HG02870 (cell line): ENCODE measurements around the gene C13orf46.
"Not testable (repeated sequence)": the region's sequence is repeated elsewhere in the genome, so short reads cannot be mapped to it uniquely, and the experiment has no call there.

Experiments
- ATAC-seq: cut with Tn5 transposase; IDR thresholded peaks from one replicate; pipeline ENCODE4 v1.9.1; 2021; ENCODE audit warnings: mild to moderate bottlenecking, moderate library complexity; ENCODE audit not compliant: unreplicated experiment

The C13orf46 gene

GRCh38 chr13:113926951-113927660 lies 46.8 kb downstream of the C13orf46 start:
- no peak for ATAC-seq

- no peak for ATAC-seq
Measured at GRCh38 chr13:113926301-113926761, 47.5 kb downstream of the C13orf46 start.

DNA sequence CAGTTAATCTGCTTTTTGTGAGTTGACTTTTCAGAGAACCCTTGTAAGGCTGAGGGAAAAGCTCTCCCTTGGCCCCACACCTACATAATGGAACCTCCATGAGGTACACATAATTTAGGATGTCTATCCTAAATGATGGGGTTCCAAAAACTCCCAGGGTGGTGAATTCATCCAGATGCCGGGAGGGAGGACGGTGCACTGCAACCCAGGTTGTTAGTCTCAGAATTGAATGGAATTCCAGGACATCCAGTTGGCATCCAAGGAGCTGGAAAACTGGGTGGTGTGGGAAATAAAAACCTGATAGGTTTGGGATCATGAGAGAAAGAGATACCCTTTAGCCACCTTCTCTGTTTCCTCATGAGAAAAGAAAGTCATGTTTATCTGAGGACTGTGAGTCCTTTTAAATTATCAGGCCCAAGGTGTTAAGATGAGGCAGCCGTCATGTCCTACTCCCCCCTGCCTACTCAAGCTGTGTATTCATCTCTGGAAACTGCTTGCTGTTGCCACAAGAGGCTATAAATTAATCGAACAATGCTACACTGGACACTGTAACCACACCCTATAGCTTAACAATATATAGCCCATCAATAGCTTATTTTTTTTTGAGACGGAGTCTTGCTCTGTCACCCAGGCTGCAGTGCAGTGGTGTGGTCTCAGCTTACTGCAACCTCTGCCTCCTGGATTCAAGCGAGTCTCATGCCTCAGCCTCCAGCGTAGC lies 49.5 kb downstream of the C13orf46 start:
- no peak for ATAC-seq

GRCh38 chr13:113923376-113924063 lies 50.4 kb downstream of the C13orf46 start:
- ATAC-seq, result no peak

GRCh38 chr13:113922412-113923118 lies 51.3 kb downstream of the C13orf46 start:
- ATAC-seq, result no peak

DNA sequence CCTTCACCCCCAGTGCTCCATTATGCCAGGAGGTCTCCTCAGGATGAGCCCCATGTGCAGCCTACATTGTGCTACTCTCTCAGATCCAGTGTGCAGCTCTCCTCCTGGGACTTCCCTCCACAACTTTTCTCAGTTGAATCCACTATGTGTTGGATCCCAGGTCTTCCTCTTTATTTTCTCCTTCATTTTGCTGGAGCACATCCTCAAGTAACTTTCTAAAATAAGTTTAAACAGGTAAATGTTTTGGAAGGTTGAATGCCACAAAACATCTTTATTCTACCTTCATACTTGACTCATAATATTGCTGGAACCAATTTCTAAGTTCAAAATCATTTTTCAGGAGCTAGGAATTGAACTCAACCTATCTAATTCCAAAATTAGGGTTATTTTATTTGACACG lies 52.1 kb downstream of the C13orf46 start:
- no peak for ATAC-seq

- ATAC-seq, result no peak
Measured at GRCh38 chr13:113920606-113921286, 53.1 kb downstream of the C13orf46 start.

DNA sequence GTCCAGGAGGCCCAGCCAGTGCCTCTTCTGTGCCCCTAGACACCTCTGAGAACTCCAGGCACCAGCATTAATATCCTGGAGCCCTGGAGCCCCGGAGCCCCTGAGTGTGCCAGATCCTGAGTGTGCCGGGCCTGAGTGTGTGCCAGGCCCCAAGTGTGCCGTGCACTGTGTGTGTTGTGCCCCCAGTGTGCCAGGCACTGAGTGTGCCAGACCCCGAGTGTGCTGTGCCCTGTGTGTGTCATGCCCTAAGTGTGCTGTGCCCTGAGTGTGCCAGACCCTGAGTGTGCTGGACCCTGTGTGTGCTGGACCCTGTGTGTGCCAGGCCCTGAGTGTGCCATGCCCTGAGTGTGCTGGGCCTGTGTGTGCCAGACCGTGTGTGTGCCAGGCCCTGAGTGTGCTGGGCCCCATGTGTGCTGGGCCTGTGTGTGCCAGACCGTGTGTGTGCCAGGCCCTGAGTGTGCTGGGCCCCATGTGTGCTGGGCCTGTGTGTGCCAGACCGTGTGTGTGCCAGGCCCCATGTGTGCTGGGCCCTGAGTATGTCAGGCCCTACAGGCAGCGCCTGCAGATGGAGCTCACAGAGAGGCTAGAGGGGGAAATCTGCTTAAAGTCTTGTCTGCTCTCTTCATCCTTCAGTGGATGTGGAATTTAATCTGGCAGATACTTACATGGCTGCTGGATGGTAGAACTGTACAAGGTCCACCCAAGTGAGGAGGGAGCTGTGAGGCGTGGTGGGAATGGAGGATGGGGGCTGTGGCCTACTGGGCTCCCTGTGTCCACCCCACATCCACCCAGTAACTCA lies 53.9 kb downstream of the C13orf46 start:
- no peak for ATAC-seq

- no peak for ATAC-seq
Measured at GRCh38 chr13:113918981-113919701, 54.7 kb downstream of the C13orf46 start.

GRCh38 chr13:113918580-113918979 lies 55.3 kb downstream of the C13orf46 start:
- no peak for ATAC-seq

- ATAC-seq, result no peak
Measured at GRCh38 chr13:113917594-113918371, 56.1 kb downstream of the C13orf46 start.

DNA sequence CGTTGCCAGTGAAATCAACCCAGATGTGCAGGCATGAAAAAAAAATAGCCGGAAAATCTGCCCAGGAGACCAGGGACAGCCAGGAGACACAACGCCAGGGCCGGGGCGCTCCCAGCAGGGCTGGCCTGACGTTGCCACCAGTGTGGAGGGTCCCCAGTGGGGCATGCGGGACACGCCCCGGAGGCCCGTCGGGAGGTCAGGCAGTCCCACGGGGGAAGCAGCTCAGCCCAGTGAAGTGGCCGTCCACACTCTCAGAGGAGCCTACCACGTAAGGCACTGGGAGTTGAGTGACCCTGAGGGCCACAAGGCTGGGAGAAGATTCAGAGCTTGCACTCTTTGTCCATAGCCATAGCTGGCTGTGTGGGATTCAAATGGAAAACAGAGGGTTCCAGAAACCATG lies 56.8 kb downstream of the C13orf46 start:
- ATAC-seq, result no peak

DNA sequence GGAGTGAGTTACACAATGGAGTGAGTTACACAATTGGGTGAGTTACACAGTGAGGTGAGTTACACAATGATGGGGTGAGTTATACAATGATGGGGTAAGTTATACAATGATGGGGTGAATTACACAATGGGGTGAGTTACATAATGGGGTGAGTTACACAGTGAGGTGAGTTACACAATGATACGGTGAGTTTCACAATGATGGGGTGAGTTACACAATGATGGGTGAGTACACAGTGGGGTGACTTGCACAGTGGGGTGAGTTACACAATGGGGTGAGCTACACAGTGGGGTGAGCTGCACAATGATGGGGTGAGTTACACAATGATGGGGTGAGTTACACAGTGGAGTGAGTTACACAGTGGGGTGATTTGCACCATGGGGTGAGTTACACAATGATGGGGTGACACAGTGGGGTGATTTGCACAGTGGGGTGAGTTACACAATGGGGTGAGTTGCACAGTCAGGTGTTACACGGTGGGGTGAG lies 57.5 kb downstream of the C13orf46 start:
- ATAC-seq, result no peak

DNA sequence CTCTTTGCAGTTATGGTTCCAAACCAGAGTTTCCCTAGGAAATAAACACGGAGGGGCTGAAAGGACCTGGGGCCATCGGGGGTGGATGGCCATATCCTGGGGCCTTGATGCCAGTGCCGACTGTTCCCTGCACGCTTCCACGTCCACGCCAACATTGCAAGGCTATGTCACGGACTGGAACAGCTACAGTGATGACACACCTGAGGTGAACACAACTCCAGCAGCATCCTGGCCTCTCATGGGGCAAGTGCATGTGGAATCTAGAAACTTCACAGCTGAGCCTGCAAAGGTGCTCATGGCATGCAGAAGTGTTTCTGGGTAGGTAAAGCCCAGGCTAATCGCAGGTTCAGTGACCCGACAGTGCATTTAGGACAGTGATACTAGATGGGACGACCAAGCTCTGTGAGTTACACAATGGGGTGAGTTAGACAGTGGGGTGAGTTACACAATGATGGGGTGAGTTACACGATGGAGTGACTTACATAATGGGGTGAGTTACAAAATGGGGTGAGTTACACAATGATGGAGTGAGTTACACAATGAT lies 58.0 kb downstream of the C13orf46 start:
- ATAC-seq, result no peak

DNA sequence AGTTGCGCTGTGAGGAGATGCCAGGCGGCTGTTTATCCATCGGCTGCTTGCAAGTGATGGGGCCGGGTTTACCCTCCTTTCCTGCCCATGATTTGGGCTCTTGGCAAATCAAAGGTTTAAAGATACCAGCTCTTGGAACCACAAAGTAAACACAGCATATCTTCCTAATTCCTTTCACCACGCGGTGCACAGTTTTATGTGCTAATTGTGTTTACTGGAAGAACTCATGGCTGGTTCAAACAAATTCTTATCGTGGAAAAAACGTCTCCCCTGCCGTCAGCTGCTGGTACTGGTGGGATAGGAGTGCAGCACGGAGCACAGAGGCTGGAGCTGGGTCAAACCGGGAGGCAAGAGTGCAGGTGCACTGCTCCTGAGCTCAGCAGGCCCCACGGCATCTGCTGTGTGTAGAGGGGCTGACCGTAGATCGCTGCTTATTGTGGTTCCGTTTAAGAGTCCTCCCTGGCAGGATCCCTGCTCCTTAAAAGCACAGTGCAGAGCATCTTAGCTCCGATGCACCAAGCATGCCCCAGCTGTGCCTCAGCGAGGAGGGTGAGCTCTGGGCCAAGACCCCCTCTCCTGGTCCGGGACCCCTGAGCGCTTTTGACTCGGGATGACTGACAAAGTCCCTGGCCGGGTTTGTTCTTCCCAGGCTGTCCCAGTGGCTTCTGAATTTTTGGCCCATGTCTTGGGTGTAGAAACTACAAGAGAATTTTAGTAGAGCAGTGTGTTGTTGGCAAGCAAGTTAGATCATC lies 58.7 kb downstream of the C13orf46 start:
- ATAC-seq, result no peak

DNA sequence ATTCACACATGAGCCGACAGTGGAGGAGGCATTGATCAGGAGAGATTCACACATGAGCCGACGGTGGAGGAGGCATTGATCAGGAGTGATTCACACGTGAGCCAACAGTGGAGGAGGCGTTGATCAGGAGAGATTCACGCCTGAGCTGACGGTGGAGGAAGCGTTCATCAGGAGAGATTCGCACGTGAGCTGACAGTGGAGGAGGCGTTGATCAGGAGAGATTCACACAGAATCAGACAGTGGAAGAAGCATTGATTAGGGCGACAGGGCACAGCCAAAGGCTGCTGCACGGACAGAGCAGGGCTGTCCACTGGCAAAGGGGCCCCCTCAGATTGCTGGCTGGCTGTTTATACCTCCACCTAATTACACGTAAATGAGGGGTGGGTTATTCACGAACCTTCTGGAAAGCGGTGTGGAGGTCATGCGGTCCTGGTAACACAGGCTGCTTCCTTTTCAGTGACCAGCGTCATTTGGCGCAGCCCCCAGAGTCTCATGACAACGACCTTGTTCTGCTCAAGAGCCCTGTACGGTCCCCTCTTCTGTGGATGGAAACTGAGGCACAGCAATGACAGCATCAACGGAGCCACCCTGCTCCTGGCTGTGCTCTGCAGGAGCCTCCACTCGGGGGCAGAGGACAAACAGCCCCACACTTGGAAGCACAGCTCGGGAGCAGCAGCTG lies 59.4 kb downstream of the C13orf46 start:
- no peak for ATAC-seq

DNA sequence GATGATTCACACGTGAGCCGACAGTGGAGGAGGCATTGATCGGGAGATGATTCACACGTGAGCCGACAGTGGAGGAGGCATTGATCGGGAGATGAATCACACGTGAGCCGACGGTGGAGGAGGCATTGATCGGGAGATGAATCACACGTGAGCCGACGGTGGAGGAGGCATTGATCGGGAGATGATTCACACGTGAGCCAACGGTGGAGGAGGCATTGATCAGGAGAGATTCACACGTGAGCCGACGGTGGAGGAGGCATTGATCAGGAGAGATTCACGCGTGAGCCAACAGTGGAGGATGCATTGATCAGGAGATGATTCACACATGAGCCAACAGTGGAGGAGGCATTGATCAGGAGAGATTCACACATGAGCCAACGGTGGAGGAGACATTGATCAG lies 60.0 kb downstream of the C13orf46 start:
- ATAC-seq, result not testable (repeated sequence)
